ENCODE data around the gene EMCN.

DNA sequence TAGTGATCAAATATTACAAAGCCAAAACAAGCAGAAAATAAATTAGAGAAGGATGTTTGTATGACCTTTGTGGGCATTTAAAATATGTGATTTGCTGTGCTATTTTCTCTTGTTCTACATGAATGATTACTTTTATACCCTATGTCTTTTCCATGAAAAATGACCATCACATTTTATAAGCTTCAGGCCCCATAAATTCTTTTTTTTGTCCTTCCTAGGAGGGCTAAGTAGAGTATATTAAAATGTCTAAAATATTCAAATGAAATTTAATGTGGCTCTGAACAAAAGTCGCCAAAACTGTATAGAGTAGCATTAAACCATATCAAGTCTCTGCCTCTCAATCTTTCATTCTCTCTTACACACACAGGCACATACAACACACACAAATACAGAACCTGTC is 15.9 kb upstream of the EMCN start:
- TF ChIP-seq POLR2AphosphoS5 (IDR thresholded peaks at IDR 0.05; ENCODE audit: borderline replicate concordance, low read depth, low read length) (no peak), EZH2 (IDR thresholded peaks at IDR 0.05) (no peak)

Data from SK-N-MC (cell line).